HepG2 (cell line): ENCODE data around the gene FRMD4B. TPM values are rescaled to one million over a fixed set of nuclear protein-coding genes. Genes with fewer than 3 reads are reported as not detected.

ENCODE experiments used
- ATAC-seq: fragments of 200-7000 bp; cut with Tn5 transposase; 3 replicates; pipeline ENCODE4 v1.9.1; 2020; ENCODE audit warnings: mild to moderate bottlenecking, moderate library complexity
- BruUV-seq: library from RNA; stranded (reverse); fragments of 400-500 nt; replicated peaks from 2 replicates; lab custom pipeline; 2021; lab: Mats Ljungman, UMichigan
- CTCF ChIA-PET: fragments of 300-600 bp; formaldehyde crosslinking; extraction: SDS; loops from one replicate; lab custom pipeline; 2021; ENCODE audit warnings: low total read pairs, inconsistent platforms, low intra/inter-chr PET ratio; lab: Yijun Ruan, JAX
- POLR2A ChIA-PET: fragments of 350-600 bp; sonication (Branson Sonifier 250); formaldehyde crosslinking; loops from one replicate; lab custom pipeline; 2020; ENCODE audit warnings: antibody characterized with exemption, inconsistent platforms; lab: Yijun Ruan, JAX
- DNase-seq: peaks from one replicate; pipeline ENCODE4 v3.0.0-alpha.2; 2015; ENCODE audit warnings: low spot score
- FAIRE-seq: peaks from 3 replicates; lab custom pipeline; 2011; peaks lifted over from hg19 to GRCh38; lab: Jason Lieb, UNC
- H2AFZ ChIP-seq: one replicate; pipeline ENCODE4 v1.6.1; 2011; ENCODE audit warnings: low read length, inconsistent platforms
- H3K27ac ChIP-seq: fragments of 300-600 bp; 3 replicates; pipeline ENCODE4 v1.8.0; 2011; ENCODE audit warnings: mixed run types, mild to moderate bottlenecking, mixed read lengths, low read length, inconsistent platforms; ENCODE audit not compliant: insufficient read depth; ENCODE audit errors: extremely low read length
- H3K27me3 ChIP-seq, 2 experiments: fragments of 200-600 bp in 1 of 2; 2 replicates in 1 of 2; 3 replicates in 1 of 2; pipeline versions ENCODE4 v1.6.0 to v1.8.0; 2011; ENCODE audit warnings: low read length in 2 of 2, mild to moderate bottlenecking in 2 of 2, moderate library complexity in 2 of 2, inconsistent platforms in 1 of 2; ENCODE audit not compliant: insufficient read depth in 2 of 2, control insufficient read depth in 1 of 2
- H3K36me3 ChIP-seq, 2 experiments: fragments of 200-600 bp in 1 of 2; replicated peaks in 1 of 2; 2 replicates in 1 of 2; 3 replicates in 1 of 2; pipeline versions ENCODE4 v1.5.1 to v1.8.0; 2011; ENCODE audit warnings: low read length in 2 of 2, inconsistent platforms in 1 of 2; ENCODE audit not compliant: insufficient read depth in 2 of 2, control insufficient read depth in 1 of 2
- H3K4me1 ChIP-seq: 2 replicates; pipeline ENCODE4 v1.5.1; 2012; ENCODE audit warnings: low read length, inconsistent platforms; ENCODE audit not compliant: insufficient read depth
- H3K4me2 ChIP-seq: 2 replicates; pipeline ENCODE4 v1.6.0; 2011; ENCODE audit warnings: low read depth, low read length, inconsistent platforms
- H3K4me3 ChIP-seq, 3 experiments: fragments of 200-600 bp in 1 of 3; sonication (generic), shearing (Covaris generic) in 1 of 3; replicated peaks in 1 of 3; 2 replicates each; pipeline ENCODE4 v1.5.1; 2011 to 2016; ENCODE audit warnings: low read length in 3 of 3, inconsistent platforms in 2 of 3, low read depth in 2 of 3, mild to moderate bottlenecking in 2 of 3, control low read depth in 1 of 3, mixed read lengths in 1 of 3; ENCODE audit not compliant: insufficient read depth in 1 of 3
- H3K79me2 ChIP-seq: one replicate; pipeline ENCODE4 v1.6.1; 2011; ENCODE audit warnings: low read length, inconsistent platforms; ENCODE audit not compliant: insufficient read depth
- H3K9ac ChIP-seq: 2 replicates; pipeline ENCODE4 v1.6.0; 2011; ENCODE audit warnings: mild to moderate bottlenecking, low read depth, low read length, inconsistent platforms; ENCODE audit not compliant: insufficient read depth
- H3K9me3 ChIP-seq: 2 replicates; pipeline ENCODE4 v1.5.1; 2012; ENCODE audit warnings: mild to moderate bottlenecking, low read length
- H4K20me1 ChIP-seq: 2 replicates; pipeline ENCODE4 v1.6.0; 2011; ENCODE audit warnings: inconsistent platforms, mild to moderate bottlenecking, low read length, moderate library complexity; ENCODE audit not compliant: insufficient read depth
- ATF7-NPFF ChIP-seq: sonication (generic); formaldehyde crosslinking; IDR thresholded peaks from 2 replicates; pipeline ENCODE4 v1.8.1; 2023; ENCODE audit warnings: mild to moderate bottlenecking, low read depth, missing genetic modification reagents, moderate library complexity
- KIAA2018 ChIP-seq: sonication (generic); formaldehyde crosslinking; IDR thresholded peaks from 2 replicates; pipeline ENCODE4 v1.5.0; 2020; ENCODE audit warnings: mild to moderate bottlenecking, missing genetic modification reagents, borderline replicate concordance
- ZNF333 ChIP-seq: sonication (generic); formaldehyde crosslinking; IDR thresholded peaks from 2 replicates; pipeline ENCODE4 v1.4.0; 2020; ENCODE audit warnings: mild to moderate bottlenecking, missing genetic modification reagents, borderline replicate concordance
- ZNF33B ChIP-seq: sonication (generic); formaldehyde crosslinking; IDR thresholded peaks from 2 replicates; pipeline ENCODE4 v1.5.1; 2020; ENCODE audit warnings: mild to moderate bottlenecking, missing genetic modification reagents
- ZNF430 ChIP-seq: sonication (generic); formaldehyde crosslinking; IDR thresholded peaks from 2 replicates; pipeline ENCODE4 v1.9.0; 2021; ENCODE audit warnings: mild to moderate bottlenecking, missing genetic modification reagents
- ZNF629 ChIP-seq: sonication (generic); formaldehyde crosslinking; conservative IDR thresholded peaks from 2 replicates; pipeline ENCODE4 v1.5.0; 2020; ENCODE audit warnings: missing genetic modification reagents
- ZNF703 ChIP-seq: sonication (generic); formaldehyde crosslinking; IDR thresholded peaks from 2 replicates; pipeline ENCODE4 v1.5.1; 2020; ENCODE audit warnings: missing genetic modification reagents, mild to moderate bottlenecking, moderate library complexity, borderline replicate concordance
- WGBS: methylation state at CpG from one replicate; pipeline ENCODE4 v1.1.6; 2017; ENCODE audit warnings: low lambda C conversion rate; 5-methylcytosine and 5-hydroxymethylcytosine counted together
- in situ Hi-C: cut with HindIII; loops from 2 replicates; pipeline ENCODE4 v1.10.0; 2017; ENCODE audit warnings: low pct_unique_long_range_greater_than_20kb; ENCODE audit not compliant: extremely low pct_ligation_motif_present
- intact Hi-C: fragments of 100-400 bp; cut with micrococcal nuclease; formaldehyde crosslinking; loops from one replicate; pipeline ENCODE4 v1.10.0; 2022; ENCODE audit not compliant: unreplicated experiment
- polyA plus RNA-seq, 8 experiments: library from polyadenylated mRNA; depleted of rRNA in 3 of 8; stranded (reverse) in 7 of 8; unstranded in 1 of 8; fragments of >200 nt; fragmentation: Illumina TruSeq in 4 of 8; extraction: Trizol in 4 of 8; gene quantifications; 2 replicates each; pipeline versions ENCODE4 v1.2.1 to v1.2.3, GENCODE V29; 2011 to 2016; ENCODE audit warnings: low read depth in 4 of 8, missing spikeins in 1 of 8, mixed read lengths in 1 of 8; ENCODE audit not compliant: insufficient read depth in 1 of 8
- total RNA-seq, 5 experiments: library from RNA; depleted of rRNA; stranded (reverse); fragments of >200 nt; fragmentation: Illumina TruSeq; extraction: Trizol; gene quantifications; 2 replicates each; pipeline ENCODE4 v1.2.3, GENCODE V29; 2016; ENCODE audit warnings: low read depth in 1 of 5

Gene FRMD4B
- total and polyA plus RNA-seq, 2 of the 13 experiments (the other 11 are each of a cell fraction or from before 2014, with no cell fraction given) = 3.0 to 3.3 TPM

- Histone ChIP-seq H3K4me2 (0 out of 2 replicates have a peak within 1 kb of the TSS, but pooled peaks have one; percentile 19), H3K4me3 (no peak within 1 kb of the TSS; a peak in 1 of 6 replicates), H3K27me3 (no peaks in the 10 kb centered on the region), H3K9ac (no peak within 1 kb of the TSS), H3K27ac (no peak within 1 kb of the TSS), H3K4me1 (no peaks in the 10 kb centered on the region), H3K36me3 (no peaks in the 10 kb centered on the region), H2AFZ (no peak within 1 kb of the TSS), H3K79me2 (no peaks in the 10 kb centered on the region), H4K20me1 (no peaks in the 10 kb centered on the region), H3K9me3 (no peaks in the 10 kb centered on the region)
- no peak for FAIRE-seq
- CTCF ChIA-PET = interaction anchor here (2.4 kb wide), 1 partner anchor 184 kb away, joined by 18 read pairs; no protein-coding TSS in a partner anchor
- POLR2A ChIA-PET = no interaction called here
- DNase-seq = no peak
- intact Hi-C loops (loop anchor here (5.0 kb wide), 1 partner anchor 290 kb away; no protein-coding TSS in a partner anchor), in situ Hi-C loops (loop anchor here (25.0 kb wide), 1 partner anchor 540 kb away; no protein-coding TSS in a partner anchor)
- TF ChIP-seq ZNF333 (CRISPR knock-in tag) = no peak
- TF ChIP-seq ZNF430 (CRISPR knock-in tag) = no peak
- TF ChIP-seq ZNF629 = no peak
- TF ChIP-seq KIAA2018 (CRISPR knock-in tag) = no peak
- no peak for TF ChIP-seq ATF7-NPFF (CRISPR knock-in tag)
- TF ChIP-seq ZNF703 (CRISPR knock-in tag) = no peak
- TF ChIP-seq ZNF33B = no peak
- no peak for ATAC-seq
- WGBS = 32% methylated on average over 3 of the region's 3 CpGs
- no TSS peak for BruUV-seq
Measured at GRCh38 chr3:69122403-69122802, 263.5 kb downstream of the FRMD4B start, which contains the start of gene LMOD3. Gene LMOD3 (minus strand): TSS chr3:69122595. CDS start chr3:69122386, 209 bp downstream.
